Camera-type eye (tissue), 1 donor: ENCODE results near the gene EIF4EBP2. TPM values are rescaled to one million over a fixed set of nuclear protein-coding genes. Genes with fewer than 3 reads are reported as not detected.

Experiments used
- total RNA-seq: library from RNA; depleted of rRNA; stranded (reverse); fragments of >200 nt; gene quantifications from one replicate; pipeline ENCODE4 v1.2.3, GENCODE V29; 2014

The EIF4EBP2 gene, protein sequence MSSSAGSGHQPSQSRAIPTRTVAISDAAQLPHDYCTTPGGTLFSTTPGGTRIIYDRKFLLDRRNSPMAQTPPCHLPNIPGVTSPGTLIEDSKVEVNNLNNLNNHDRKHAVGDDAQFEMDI
- 73.8 TPM for total RNA-seq

DNA sequence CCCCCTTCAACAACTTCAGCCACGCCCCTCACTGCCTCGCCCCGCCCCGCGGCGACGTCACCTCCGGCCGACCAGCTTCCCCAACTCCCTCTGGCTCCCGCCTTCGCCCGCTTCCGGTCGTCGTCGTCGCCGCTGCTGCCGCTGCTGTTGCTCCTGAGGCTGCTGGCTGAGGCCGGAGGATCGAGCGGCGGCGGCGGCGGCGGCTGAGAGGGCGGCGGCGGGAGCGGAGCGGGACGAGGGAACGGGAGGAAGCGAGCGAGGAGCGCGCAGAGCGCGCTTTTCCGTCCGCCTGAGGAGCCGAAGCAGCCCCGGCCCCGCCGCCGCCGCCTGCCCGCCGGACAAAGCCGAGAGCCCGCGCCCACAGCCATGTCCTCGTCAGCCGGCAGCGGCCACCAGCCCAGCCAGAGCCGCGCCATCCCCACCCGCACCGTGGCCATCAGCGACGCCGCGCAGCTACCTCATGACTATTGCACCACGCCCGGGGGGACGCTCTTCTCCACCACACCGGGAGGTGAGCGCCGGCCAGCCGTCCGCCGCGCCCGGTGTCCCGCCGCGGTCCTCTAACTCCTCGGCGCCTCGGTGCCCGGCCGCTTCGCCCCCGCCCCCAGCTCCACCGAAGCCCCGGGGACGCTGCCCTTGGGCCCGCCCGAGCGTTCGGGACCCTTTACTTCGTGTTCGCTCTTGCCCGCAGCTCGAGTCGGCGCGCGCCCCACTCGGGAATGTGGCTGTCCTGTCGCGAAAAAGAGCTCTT is at the start of gene EIF4EBP2:
EIF4EBP2 (plus strand) TSS at position 110 of the 751 bp plus-strand sequence; CDS start at position 367, 257 bp downstream.

DNA sequence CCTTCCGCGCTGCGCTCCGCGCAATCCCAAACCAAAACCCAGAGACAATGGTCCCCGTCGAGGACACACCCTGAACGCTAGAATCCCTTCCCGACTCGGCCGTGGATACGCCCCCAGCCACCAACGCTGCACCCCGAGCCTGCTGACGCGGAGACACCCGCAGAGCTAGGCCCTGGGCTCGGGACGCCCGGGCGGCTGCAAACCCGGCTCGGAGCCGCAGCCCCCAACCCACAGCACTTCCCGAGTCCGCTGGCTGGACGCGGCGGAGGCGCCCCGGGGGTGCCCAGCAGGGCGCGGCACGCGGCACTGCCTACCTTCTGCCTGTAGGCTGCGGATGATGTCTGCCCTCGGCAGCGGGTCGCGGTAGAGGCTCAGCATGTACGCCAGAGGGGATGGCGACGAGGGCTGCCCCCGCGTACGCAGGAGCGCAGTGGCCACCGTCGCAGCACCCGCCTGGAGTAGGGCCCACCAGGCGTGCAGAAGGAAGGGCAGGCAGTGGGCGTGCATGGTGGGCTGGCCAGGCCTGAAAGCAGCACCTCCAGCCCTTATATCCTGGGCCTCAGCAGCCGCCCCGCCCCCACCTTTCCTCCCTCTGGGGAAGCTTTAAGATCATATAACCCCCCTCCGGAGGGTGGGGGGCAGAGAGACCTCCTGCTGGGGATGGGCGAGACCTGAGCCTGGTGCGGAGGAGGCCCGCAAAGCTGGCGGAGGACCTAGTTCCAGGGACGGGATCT is 37.4 kb downstream of the EIF4EBP2 start, which contains the start of gene NODAL:
NODAL (minus strand) TSS at position 521 of the 734 bp plus-strand sequence; CDS start at position 507, 14 bp downstream.

Other genes starting within 250 kb of the EIF4EBP2 start
- gene SAR1A, start 233.6 kb upstream of the EIF4EBP2 start, total RNA-seq, result 135 TPM
- 123 TPM for gene PPA1, start 170.7 kb upstream of the EIF4EBP2 start, total RNA-seq
- gene NPFFR1, start 120.1 kb upstream of the EIF4EBP2 start, total RNA-seq, result 9.1 TPM
- gene LRRC20, start 21.5 kb upstream of the EIF4EBP2 start, total RNA-seq, result 28.1 TPM
- gene NODAL, start 37.5 kb downstream of the EIF4EBP2 start, total RNA-seq, result 1.3 TPM
- gene PALD1, start 74.6 kb downstream of the EIF4EBP2 start, total RNA-seq, result 11.7 TPM
- 0.71 TPM for gene PRF1, start 198.6 kb downstream of the EIF4EBP2 start, total RNA-seq